B cell (primary cell): ENCODE data around the gene FBXO41. TPM values are rescaled to one million over a fixed set of nuclear protein-coding genes. Genes with fewer than 3 reads are reported as not detected.

Source experiments
- ATAC-seq: fragments of 200-7000 bp; cut with Tn5 transposase; one replicate; pipeline ENCODE4 v1.10.0; 2021; ENCODE audit warnings: low read depth, mild to moderate bottlenecking, moderate number of reproducible peaks, moderate library complexity
- CTCF ChIA-PET: fragments of 350-600 bp; sonication (Branson Sonifier 250); formaldehyde crosslinking; loops from one replicate; lab custom pipeline; 2021; ENCODE audit warnings: antibody characterized with exemption, inconsistent platforms; lab: Charles Lee
- POLR2A ChIA-PET: fragments of 350-600 bp; sonication (Branson Sonifier 250); formaldehyde crosslinking; loops from one replicate; lab custom pipeline; 2021; ENCODE audit warnings: antibody characterized with exemption; lab: Charles Lee
- DNase-seq: peaks from one replicate; pipeline ENCODE4 v3.0.0; 2013
- H2AFZ ChIP-seq: 2 replicates; pipeline ENCODE4 v1.6.1; 2012; ENCODE audit warnings: mild to moderate bottlenecking, low read depth, low read length; ENCODE audit not compliant: insufficient read depth, poor library complexity, severe bottlenecking
- H3K27ac ChIP-seq, 2 donors: 1 replicate in 1 of 2; 2 replicates in 1 of 2; pipeline ENCODE4 v1.5.1; 2012 to 2013; ENCODE audit warnings: low read length in 2 of 2, mild to moderate bottlenecking in 2 of 2, moderate library complexity in 1 of 2
- H3K27me3 ChIP-seq, 4 experiments: fragments of 200-600 bp in 1 of 4; sonication (generic) in 1 of 4; replicated peaks in 1 of 4; 1 replicate in 2 of 4; 2 replicates in 2 of 4; pipeline versions ENCODE4 v1.6.1 to v1.7.0; 2013 to 2016; ENCODE audit warnings: low read length in 3 of 4, mild to moderate bottlenecking in 2 of 4, mixed read lengths in 1 of 4, moderate library complexity in 1 of 4; ENCODE audit not compliant: insufficient read depth in 4 of 4, control insufficient read depth in 3 of 4; ENCODE audit errors: control extremely low read depth in 1 of 4
- H3K36me3 ChIP-seq, 2 experiments: replicated peaks in 1 of 2; 1 replicate in 1 of 2; 2 replicates in 1 of 2; pipeline versions ENCODE4 v1.6.1 to v1.7.1; 2013; ENCODE audit warnings: low read length in 1 of 2; ENCODE audit not compliant: insufficient read depth in 2 of 2, control insufficient read depth in 1 of 2; ENCODE audit errors: control extremely low read depth in 1 of 2, extremely low read depth in 1 of 2
- H3K4me1 ChIP-seq, 2 donors: fragments of 200-600 bp in 1 of 2; sonication (generic) in 1 of 2; 1 replicate in 1 of 2; 2 replicates in 1 of 2; pipeline versions ENCODE4 v1.5.1 to v1.6.1; 2013 to 2017; ENCODE audit warnings: low read length in 2 of 2; ENCODE audit not compliant: control insufficient read depth in 2 of 2, insufficient read depth in 2 of 2
- H3K4me2 ChIP-seq: replicated peaks from 2 replicates; pipeline ENCODE3; 2012; ENCODE audit warnings: mild to moderate bottlenecking, low read depth, low read length; ENCODE audit not compliant: poor library complexity, severe bottlenecking
- H3K4me3 ChIP-seq, 5 experiments: fragments of 200-600 bp in 1 of 5; sonication (generic) in 1 of 5; 1 replicate in 3 of 5; 2 replicates in 2 of 5; pipeline versions ENCODE4 v1.5.1 to v1.7.0; 2011 to 2016; ENCODE audit warnings: low read length in 4 of 5, mild to moderate bottlenecking in 4 of 5, low read depth in 2 of 5, control low read depth in 1 of 5, moderate library complexity in 1 of 5; ENCODE audit not compliant: insufficient read depth in 1 of 5; ENCODE audit errors: control extremely low read depth in 1 of 5, extremely low read depth in 1 of 5
- H3K79me2 ChIP-seq: fragments of 200-600 bp; sonication (generic); one replicate; pipeline ENCODE4 v1.6.0; 2016; ENCODE audit warnings: low read length; ENCODE audit not compliant: control insufficient read depth, insufficient read depth
- H3K9ac ChIP-seq: fragments of 200-600 bp; sonication (generic); 2 replicates; pipeline ENCODE4 v1.6.1; 2017; ENCODE audit warnings: mild to moderate bottlenecking, low read length, moderate library complexity
- H3K9me3 ChIP-seq, 3 donors: one replicate each; pipeline versions ENCODE4 v1.6.1 to v1.7.1; 2013; ENCODE audit warnings: low read length in 2 of 3; ENCODE audit not compliant: control insufficient read depth in 2 of 3, insufficient read depth in 1 of 3; ENCODE audit errors: control extremely low read depth in 1 of 3
- H4K20me1 ChIP-seq: 2 replicates; pipeline ENCODE4 v1.6.0; 2012; ENCODE audit warnings: mild to moderate bottlenecking, low read length; ENCODE audit not compliant: insufficient read depth, control insufficient read depth, poor library complexity, severe bottlenecking
- H3K27ac Mint-ChIP-seq: one replicate; pipeline ENCODE4 v1.8.0; 2021; ENCODE audit warnings: mixed read lengths
- H3K27me3 Mint-ChIP-seq: one replicate; pipeline ENCODE4 v1.8.0; 2021; ENCODE audit warnings: mixed read lengths
- H3K4me1 Mint-ChIP-seq: one replicate; pipeline ENCODE4 v1.8.0; 2021; ENCODE audit warnings: mixed read lengths
- H3K4me3 Mint-ChIP-seq: one replicate; pipeline ENCODE4 v1.8.0; 2021; ENCODE audit warnings: mixed read lengths
- H3K9me3 Mint-ChIP-seq: one replicate; pipeline ENCODE4 v1.8.0; 2022; ENCODE audit warnings: mixed read lengths; ENCODE audit not compliant: insufficient read depth
- EZH2 ChIP-seq: IDR thresholded peaks from 2 replicates; pipeline ENCODE4 v1.6.1; 2012; ENCODE audit warnings: borderline replicate concordance, low read depth, mild to moderate bottlenecking, moderate library complexity, low read length; ENCODE audit not compliant: insufficient read depth, poor library complexity, severe bottlenecking
- WGBS: methylation state at CpG from one replicate; pipeline ENCODE4 v1.1.5; 2013; ENCODE audit warnings: missing lambda C conversion rate; ENCODE audit not compliant: insufficient coverage; 5-methylcytosine and 5-hydroxymethylcytosine counted together
- intact Hi-C: fragments of 100-400 bp; cut with micrococcal nuclease; formaldehyde crosslinking; loops from one replicate; pipeline ENCODE4 v1.10.0; 2022
- polyA plus RNA-seq: library from polyadenylated mRNA; depleted of rRNA; stranded (reverse); fragments of >200 nt; gene quantifications from 2 replicates; pipeline ENCODE4 v1.2.3, GENCODE V29; 2012
- total RNA-seq, 2 donors: library from RNA; stranded (reverse); fragments of 120-200 nt in 1 of 2; gene quantifications; 1 replicate in 1 of 2; 2 replicates in 1 of 2; pipeline versions ENCODE4 v1.2.3 to v1.2.4, GENCODE V29; 2013 to 2022
- TF ChIP-seq, protein P1 (sequence below): fragments of 200-600 bp; IDR thresholded peaks from one replicate; pipeline ENCODE4 v1.8.0; 2022; ENCODE audit warnings: antibody characterized with exemption, mild to moderate bottlenecking

FBXO41 gene
- total and polyA plus RNA-seq, 2 donors (not counting 1 experiment from before 2014, with no cell fraction given): 25.2 to 29.6 TPM

DNA sequence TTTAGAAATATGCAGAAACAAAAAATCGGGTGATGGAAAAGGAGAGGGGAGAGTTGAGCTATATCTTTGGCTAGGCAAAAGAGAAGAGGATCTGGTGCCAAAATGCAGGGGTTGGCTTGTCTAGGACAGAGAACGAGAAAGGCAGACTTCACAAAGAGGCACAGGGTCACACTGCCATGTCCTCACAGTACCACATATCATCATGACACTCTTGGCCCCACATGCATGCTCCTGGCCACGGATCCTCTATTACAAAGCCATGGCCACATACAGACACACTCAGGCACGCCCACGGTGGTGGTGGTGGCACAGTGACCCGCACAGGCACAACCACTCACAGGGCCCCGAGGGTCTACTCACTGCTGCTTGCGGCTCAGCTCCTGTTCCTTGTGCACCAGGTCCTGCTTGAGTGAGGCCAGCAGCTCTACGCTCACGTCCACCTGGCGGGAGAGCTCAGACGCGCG, 15.9 kb downstream of the FBXO41 start:
- Histone ChIP-seq H3K9ac (no peak overlapping the region), H3K4me1 (no peaks in the 10 kb centered on the region), H2AFZ (no peak overlapping the region), H3K36me3 (peaks cover 0 to 9% of the 10 kb centered on the region in 2 experiments), H3K27ac (no peak overlapping the region), H3K9me3 (peaks cover 0 to 3% (median 0%) of the 10 kb centered on the region in 3 donors), H3K4me2 (peak overlapping the region; percentile 63), H4K20me1 (peaks cover 23% of the 10 kb centered on the region), H3K79me2 (peaks cover 24% of the 10 kb centered on the region), H3K4me3 (no peak overlapping the region), H3K27me3 (no peaks in the 10 kb centered on the region)
- ATAC-seq (no peak), DNase-seq (no peak)
- ChIA-PET POLR2A (no interaction called here), CTCF (interaction anchor here (1.0 to 1.7 kb wide), 2 partner anchors 18 to 22 kb away, joined by 3 to 8 read pairs; no protein-coding TSS in a partner anchor)
- Mint-ChIP-seq H3K27me3 (no peaks in the 10 kb centered on the region), H3K9me3 (no peaks in the 10 kb centered on the region), H3K4me3 (peak overlapping the region; percentile 38), H3K4me1 (peaks cover 18% of the 10 kb centered on the region), H3K27ac (no peak overlapping the region)
- WGBS: 96% methylated on average over 14 of the region's 14 CpGs
- intact Hi-C loops: loop anchor here (2.0 kb wide), 1 partner anchor 16 kb away; the partner anchor contains the start of gene FBXO41
- no peak for TF ChIP-seq EZH2
- TF ChIP-seq, protein P1, sequence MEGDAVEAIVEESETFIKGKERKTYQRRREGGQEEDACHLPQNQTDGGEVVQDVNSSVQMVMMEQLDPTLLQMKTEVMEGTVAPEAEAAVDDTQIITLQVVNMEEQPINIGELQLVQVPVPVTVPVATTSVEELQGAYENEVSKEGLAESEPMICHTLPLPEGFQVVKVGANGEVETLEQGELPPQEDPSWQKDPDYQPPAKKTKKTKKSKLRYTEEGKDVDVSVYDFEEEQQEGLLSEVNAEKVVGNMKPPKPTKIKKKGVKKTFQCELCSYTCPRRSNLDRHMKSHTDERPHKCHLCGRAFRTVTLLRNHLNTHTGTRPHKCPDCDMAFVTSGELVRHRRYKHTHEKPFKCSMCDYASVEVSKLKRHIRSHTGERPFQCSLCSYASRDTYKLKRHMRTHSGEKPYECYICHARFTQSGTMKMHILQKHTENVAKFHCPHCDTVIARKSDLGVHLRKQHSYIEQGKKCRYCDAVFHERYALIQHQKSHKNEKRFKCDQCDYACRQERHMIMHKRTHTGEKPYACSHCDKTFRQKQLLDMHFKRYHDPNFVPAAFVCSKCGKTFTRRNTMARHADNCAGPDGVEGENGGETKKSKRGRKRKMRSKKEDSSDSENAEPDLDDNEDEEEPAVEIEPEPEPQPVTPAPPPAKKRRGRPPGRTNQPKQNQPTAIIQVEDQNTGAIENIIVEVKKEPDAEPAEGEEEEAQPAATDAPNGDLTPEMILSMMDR: no peak

DNA sequence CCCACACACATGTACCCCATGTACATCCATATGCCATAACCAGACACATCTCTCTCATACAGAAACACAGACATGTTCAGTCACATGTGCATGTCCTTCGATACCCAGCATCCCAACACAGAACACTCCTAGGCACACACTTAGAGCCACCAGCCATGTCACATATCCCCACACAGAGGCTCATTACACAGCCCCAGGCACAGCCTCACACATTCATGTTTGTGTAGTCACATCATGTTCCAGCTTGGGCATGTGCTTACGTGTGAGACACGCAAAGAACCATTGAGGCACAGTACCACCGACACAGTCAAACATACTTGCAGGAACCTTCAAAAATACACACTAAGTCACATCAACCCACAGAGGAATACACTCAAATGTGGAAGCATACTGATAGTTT, 17.3 kb downstream of the FBXO41 start:
- Histone ChIP-seq H3K4me2 (no peak overlapping the region), H3K36me3 (peaks cover 0 to 10% of the 10 kb centered on the region in 2 experiments), H4K20me1 (peaks cover 16% of the 10 kb centered on the region), H3K9me3 (peaks cover 0 to 3% (median 0%) of the 10 kb centered on the region in 3 donors), H3K9ac (no peak overlapping the region), H3K27me3 (no peaks in the 10 kb centered on the region), H3K27ac (no peak overlapping the region), H3K79me2 (peaks cover 24% of the 10 kb centered on the region), H3K4me3 (no peak overlapping the region), H2AFZ (no peak overlapping the region), H3K4me1 (no peaks in the 10 kb centered on the region)
- Mint-ChIP-seq H3K4me3 (no peak overlapping the region), H3K9me3 (no peaks in the 10 kb centered on the region), H3K4me1 (peaks cover 18% of the 10 kb centered on the region), H3K27me3 (no peaks in the 10 kb centered on the region), H3K27ac (no peak overlapping the region)
- no peak for TF ChIP-seq EZH2
- TF ChIP-seq, protein P1: no peak
- ChIA-PET POLR2A (no interaction called here), CTCF (no interaction called here)
- no peak for ATAC-seq
- WGBS: 98% methylated on average over 4 of the region's 4 CpGs
- intact Hi-C loops: no loop called here
- no peak for DNase-seq
